Endometrial microvascular endothelial cells (primary cell): ENCODE data around the gene CACUL1. TPM values are rescaled to one million over a fixed set of nuclear protein-coding genes. Genes with fewer than 3 reads are reported as not detected.
"Not testable (repeated sequence)": the region's sequence is repeated elsewhere in the genome, so short reads cannot be mapped to it uniquely, and the experiment has no call there.

Experiments used
- in situ Hi-C: cut with HindIII; loops from 2 replicates; pipeline ENCODE4 v1.10.0; 2017; ENCODE audit warnings: low sequenced_read_pairs, low pct_unique_long_range_greater_than_20kb; ENCODE audit errors: inconsistent ontology term
- total RNA-seq: library from RNA; depleted of rRNA; stranded (reverse); fragments of >200 nt; gene quantifications from one replicate; pipeline ENCODE4 v1.2.3, GENCODE V29; 2015; ENCODE audit errors: inconsistent ontology term

The CACUL1 gene
- total RNA-seq, 1 donor from 2014 or later = 16.3 TPM

DNA sequence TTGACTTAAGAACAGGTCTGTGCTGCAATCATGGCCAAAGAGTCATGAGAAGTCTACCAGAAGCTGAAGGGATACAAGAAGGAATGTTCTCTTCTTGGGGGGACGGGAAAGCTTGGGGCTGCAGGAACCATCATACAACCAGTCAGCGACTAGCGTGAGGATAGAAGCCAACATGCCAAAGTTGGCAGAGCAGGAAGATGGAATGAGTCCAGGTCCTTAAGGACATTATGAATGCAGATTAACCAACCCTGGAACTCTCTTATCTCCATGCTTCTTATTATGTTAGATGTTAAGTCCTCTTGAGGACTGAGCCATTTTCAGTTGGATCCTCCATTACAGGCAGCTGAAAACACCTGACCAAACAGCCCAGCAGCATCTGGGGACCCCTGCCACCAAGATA is 17.2 kb upstream of the CACUL1 start:
- in situ Hi-C loops = no loop called here

DNA sequence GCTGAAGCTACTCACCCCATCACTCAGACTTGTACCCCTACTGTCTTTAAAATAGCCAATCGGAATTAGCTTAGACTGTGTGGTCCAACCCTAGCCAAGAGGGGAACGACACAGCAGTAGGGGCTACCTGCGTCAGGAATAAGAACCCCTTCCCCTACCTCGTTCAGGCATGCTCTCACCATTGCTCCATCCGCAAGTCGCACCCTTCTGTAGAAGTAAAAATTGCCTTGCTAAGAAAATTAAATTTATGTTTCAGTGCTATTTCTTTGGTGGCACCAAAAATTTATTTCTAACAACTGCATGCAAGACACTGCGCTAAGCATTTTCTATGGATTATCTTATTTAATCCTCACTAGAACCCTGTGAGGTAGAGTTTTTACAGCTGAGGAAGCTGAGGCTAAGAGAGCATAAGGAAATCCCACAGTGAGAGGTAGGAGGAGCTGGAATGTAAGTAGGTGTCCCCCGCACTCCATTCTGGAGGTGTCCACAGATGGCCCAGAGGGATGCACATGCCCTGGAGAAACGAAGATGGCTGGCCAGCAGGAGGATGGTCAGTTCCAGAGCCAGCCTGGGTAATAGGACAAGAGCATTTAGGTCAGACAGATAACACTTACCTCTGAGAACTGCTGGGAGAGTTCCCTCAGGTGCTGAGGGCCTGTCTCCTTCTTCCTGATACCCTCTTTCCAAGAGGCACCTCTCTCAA is 15.3 kb upstream of the CACUL1 start:
- in situ Hi-C loops = no loop called here

DNA sequence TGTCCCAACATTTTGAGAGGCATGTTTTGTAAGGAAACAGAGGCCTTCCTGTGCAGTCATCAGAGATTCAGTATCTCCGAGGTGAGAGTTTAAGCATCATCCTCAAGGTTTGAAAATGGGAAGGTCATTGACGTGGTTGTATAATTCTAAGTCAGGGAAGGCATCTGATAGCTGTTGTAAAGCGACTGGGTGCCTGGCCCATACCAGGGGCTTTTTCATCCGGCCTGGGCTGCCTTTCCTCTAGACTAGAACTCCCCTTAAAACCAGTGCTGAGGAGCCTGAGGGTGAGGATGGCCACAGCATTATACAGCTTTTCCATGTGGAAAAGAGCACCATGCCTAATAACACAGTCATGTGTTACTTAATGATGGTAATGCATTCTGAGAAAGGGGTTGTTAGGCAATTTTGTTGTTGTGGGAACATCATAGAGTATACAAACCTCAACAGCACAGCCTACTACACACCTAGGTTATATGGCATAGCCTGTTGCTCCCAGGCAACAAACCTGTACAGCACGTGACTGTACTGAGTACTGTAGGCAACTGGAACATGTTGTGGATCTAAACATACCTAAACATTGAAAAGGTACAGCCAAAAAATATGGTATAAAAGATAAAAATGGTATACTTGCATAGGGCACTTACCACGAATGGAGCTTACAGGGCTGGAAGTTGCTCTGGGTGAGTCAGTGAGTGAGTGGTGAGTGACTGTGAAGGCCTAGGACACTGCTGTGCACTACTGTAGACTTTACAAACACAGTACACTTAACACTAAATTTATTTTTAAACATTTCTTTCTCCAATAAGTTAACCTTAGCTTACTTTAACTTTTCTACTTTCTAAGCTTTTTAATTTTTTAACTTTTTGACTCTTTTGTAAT is 13.5 kb upstream of the CACUL1 start:
- in situ Hi-C loops = no loop called here

DNA sequence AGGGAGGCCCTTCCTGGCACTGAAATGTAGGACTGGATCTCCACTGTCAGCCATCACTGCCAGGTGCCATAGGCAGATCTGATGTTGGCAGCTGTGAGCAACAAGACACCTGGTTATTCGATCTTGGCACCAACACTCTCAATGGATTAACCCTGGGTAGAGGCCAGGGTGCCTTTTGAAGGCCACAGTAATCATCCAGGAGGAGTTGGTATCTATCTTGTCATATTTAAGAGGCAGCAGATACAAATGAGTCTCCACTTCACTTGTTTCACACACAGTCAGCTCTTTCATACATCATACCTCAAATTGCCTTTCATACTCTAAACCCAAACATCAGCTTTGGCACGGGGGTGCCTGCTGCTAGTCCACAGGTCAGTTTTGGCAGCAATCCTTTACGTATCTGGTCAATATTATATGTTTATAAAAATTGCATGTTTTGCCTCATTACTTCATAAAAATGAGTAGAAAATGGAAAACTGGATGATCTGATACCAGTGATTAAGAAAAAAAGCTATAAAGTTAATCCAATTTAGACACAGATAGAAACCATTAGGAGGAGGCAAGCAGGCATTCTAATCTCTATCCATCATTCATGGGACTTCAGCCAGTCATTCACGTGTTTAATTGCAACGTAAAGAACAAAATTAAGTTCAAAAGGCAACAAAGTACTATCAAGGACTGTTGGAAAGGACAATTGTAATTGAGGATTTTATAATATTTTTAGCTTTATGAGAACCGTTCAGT is 12.7 kb upstream of the CACUL1 start:
- in situ Hi-C loops = no loop called here

DNA sequence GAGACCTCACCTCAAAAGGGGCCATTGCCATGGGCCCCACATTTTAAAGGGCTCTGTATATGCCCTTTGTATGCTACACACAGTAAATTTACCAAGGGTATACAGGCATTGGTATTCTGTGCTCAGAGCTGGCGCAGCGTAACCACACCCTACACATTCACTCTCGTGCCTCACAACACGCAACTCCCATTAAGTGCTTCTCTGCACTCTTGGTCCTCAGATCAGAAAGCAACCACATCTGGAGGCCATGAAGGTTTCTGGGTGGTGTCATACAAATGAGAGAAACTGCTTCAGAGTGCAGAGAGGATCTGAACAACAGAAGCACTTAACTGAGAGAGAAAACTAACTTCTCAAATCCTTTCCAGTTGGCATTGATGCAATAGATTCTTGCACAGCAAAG is 9.4 kb upstream of the CACUL1 start:
- in situ Hi-C loops = no loop called here

DNA sequence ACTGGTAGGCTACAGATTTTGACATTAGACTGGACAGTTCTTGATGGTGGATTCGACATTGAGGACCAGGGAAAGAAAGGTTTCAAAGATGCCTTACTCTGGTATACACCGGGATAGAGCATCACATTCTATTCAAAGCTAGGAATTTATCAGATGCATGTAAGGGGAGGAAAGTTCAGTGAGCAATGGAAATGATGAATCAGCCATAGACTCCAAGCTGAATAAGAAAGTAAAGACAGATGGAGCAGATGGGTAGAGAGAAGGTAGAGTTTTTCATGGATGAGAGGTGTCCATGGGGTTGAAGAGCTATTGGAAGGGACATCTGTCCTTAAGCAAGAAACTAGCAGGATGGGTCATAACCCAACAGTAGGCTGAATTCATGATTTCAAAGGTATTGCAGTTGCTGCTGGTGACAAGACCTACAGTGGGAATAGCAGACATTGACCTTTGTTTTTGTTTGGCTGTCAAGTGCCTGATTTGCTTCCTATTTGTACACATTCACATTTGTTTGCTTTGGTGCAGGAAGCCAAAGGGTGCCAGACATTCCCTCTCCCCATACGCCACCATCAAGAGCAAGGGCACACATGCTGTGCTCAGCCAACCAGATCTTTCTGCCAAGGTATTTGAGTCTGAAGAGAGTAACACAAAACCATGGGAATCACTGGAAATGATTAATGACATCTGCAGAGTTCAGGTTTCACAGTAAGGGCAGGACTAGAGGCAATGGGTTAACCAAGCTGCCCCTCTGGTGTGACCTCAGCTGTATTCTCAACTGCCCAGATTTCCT is 8.6 kb upstream of the CACUL1 start:
- in situ Hi-C loops = no loop called here

DNA sequence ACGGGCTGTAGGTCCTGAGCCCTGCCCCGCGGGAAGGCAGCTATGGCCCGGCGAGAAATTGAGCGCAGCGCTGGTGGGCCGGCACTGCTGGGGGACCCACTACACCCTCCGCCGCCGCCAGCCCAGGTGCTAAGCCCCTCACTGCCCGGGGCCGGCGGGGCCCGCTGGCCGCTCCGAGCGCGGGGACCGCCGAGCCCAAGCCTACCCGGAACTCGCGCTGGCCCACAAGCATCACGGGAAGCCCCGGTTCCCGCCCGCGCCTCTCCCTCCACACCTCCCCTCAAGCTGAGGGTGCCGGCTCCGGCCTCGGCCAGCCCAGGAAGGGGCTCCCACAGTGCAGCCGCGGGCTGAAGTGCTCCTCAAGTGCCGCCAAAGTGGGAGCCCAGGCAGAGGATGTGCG is 5.5 kb upstream of the CACUL1 start:
- in situ Hi-C loops = no loop called here

DNA sequence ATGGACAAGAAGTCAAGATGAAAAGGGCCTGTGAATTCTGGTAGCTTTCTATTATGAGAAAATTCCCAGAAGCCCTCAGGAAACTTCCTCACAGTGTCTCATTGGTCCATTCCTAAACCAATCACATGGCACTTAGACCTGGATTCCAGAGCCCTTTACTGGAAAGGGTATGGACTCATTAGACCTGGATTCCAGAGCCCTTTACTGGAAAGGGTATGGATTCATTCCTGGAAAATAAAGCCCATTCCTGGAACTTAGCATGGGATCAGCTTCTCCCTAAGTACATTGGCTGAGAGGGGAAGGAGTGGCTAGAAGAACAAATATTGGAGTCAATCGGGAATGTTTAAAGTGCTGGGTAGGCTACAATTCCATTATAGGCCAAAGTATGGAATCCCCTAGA is 3.7 kb upstream of the CACUL1 start:
- in situ Hi-C loops = no loop called here

DNA sequence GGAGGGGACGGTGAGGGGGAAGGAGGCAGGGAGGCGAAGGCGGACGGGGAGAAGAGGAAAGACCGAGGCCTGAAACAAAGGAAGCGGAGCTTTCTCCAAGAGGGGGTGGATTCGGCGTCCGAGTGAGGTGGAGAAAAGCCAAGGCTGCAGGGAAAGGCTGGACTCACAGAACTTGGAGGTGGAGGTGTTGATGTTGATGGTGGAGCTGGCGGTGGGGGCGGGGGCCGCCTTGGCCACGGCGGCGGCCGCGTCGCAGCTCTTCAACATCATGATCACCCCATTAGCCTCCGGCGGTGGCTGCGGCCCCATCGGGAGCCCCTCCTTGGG is 578 bp downstream of the CACUL1 start:
- in situ Hi-C loops = no loop called here

DNA sequence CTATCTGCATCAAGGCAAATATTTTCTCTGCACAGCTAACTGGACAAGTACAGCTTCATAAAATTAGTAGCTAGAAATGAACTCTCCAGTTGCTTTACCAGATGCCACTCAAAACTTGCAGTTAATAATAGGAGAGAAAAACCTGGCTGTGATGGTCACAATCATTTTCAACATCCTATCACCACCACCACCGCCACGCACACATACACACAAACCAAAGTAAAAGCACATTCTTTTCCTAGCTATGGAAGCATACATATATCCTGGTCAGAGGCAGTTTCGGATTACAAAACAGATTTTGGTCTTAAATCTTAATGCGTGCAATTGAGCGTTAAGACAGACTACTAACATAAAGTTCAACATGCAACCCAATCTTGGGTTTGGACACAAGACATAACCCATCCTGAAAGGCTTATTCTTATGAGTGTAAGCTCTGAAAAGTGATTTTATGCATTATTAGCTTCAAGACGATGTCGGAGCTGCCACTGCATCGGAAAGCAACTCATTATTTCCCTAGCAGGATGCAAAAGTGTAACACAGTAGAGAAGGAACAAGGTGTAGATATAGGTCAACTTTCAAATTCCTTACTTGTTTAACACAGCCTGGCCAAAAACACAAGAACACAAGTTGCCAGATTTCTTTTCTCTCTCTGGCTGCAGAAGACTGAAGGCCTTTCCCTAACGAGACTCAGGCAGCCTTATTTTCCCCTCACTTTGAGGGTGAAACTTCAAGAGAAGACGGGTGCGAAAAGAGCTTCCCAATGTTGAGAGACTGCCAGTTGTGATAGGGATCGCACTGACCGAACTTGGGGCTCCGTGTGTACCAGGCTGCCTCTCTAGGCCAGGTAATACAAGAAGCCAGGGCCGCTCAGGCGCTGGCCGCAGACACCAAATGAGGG is 1.2 kb downstream of the CACUL1 start:
- in situ Hi-C loops = no loop called here

DNA sequence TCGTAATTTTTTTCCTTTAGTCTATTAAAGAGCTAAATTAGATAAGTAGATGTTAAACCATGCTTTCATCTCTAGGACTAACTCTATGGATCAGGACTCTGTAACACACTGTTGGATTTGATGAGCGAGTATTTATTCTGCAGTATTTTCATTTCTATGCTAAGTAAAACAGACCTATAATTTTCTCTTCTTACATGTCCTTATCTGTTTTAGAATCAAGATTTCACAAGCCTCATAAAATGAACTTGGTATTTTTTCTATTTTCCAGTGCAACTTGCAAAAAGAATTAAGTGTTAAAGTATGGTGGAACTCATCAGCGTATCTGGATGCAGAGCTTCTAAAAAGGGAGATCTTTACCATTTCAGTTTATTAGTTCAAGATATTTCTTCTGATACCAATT is 2.4 kb downstream of the CACUL1 start:
- in situ Hi-C loops = no loop called here

DNA sequence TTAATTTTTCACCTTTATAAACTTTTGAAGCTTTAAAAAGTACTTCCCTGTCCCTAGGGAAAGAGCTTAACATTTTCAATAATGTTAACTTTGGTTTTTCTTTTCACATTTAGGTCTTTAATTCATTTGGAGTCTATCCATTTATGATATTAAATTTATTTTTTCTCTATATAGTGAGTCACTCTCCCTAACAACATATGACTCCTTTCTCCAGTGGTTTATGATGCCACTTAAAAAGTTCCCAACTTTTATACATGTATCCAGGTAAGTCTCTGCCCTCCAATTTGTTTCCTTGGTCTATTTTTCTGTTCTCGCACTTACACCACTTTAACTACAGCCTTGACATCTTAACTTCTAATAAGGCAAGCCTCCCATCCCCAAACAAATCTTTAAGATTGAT is 3.5 kb downstream of the CACUL1 start:
- in situ Hi-C loops = no loop called here

DNA sequence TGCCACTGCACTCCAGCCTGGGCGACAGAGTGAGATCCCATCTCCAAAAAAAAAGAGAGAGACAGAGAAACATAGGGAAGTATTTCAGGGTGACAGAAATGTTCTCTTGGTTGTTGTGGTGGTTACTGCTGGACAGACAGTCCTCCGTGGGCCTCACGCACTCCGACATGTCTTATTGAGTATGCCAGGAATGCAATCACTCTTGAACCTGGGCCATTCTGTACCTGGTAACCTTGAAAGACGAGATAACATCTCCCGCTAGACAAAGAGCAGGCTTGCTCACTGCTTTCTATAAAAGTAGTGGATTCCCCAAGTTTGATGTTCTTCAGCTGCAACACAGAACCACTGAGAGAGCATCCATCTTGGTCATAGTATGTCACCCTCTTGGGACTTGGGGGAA is 6.7 kb downstream of the CACUL1 start:
- in situ Hi-C loops = no loop called here

DNA sequence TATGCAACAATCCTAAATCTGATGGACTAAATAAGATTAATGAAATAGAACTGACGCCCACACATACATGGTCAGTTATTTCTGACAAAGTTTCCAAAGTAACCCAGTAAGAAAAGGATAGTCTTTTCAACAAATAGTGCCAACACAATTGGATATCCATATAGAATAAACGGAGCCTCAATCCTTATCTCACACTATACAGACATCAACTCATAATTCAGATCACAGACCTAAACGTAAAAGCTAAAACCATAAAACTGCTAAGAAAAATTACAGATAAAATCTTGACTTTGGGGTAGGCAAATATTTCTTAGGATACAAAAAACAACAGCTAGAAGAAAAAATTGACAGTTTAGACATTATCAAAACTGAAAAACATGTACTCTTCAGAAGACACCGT is 8.5 kb downstream of the CACUL1 start:
- in situ Hi-C loops = no loop called here

DNA sequence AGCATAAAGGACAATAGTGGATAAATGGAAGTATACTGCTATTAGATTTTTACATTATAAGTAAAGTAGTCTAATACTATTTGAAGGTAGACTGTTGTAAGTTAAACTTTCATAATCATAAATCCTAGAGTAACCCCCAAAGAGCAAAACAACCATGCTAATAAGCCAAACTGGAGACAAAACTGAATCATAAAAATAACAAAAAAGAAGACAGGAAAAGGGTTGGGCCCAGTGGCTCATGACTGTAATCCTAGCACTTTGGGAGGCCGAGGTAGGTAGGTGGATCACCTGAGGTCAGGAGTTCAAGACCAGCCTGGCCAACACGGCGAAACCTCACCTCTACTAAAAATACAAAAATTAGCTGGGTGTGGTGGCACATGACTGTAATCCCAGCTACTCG is 9.7 kb downstream of the CACUL1 start:
- in situ Hi-C loops = no loop called here

DNA sequence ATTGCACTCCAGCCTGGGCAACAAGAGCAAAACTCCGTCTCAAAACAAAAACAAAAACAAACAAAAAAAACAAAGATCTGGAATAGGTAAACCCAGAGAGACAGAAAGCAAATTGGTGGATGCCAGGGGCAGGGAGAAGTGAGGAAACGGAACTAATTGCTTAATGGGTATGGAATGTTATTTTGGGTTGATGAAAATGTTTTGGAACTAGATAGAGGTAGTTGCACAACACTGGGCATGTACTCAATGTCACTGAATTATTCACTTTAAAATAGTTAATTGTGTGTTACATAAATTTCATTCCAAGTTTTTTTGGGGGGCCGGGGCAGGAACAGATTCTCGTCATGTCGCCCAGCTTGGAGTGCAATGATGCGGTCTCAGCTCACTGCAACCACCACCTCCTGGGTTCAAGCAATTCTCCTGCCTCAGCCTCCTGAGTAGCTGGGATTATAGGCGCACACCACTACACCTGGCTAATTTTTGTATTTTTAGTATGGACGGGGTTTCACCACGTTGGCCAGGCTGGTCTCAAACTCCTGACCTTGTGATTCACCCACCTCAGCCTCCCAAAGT is 10.3 kb downstream of the CACUL1 start:
- in situ Hi-C loops = not testable (repeated sequence)

DNA sequence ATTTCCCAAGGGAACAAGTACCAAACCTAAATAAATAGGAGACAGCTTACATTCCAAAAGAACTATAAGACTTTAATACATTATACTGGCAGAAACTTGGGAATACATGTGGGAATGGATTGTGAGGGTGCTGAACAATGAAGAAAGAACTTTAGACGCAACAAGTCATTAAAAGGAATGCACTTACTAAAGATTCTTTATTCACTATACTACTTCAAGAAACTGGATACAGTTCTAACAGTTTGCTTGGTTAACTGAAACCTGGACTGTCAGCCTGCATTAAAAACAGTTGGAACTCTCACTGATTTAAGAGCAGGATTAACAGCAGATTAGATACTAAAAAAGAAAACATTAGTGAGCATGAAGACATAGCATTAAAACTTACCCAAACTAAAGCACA is 12.0 kb downstream of the CACUL1 start:
- in situ Hi-C loops = no loop called here

DNA sequence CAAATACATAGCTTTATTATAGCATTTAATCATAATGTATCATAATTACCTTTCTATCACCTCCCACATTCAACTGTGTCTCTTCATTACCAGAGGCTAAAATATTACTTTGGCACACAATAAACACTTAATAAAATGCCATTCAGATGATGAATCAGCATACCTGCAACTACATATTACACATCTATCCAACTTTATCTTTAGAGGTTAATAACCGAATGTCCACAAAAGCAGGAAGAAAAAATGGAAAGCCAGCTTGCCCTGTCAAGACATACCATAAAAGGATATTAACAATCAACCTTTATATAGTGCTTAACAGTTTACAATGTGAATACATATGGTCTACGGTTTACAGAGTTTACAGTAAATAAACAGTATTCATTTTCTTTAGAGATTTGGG is 12.7 kb downstream of the CACUL1 start:
- in situ Hi-C loops = no loop called here
